ENCODE measurements around the gene SPACA7. TPM values are rescaled to one million over a fixed set of nuclear protein-coding genes. Genes with fewer than 3 reads are reported as not detected.

SPACA7 gene
- total and polyA plus RNA-seq, 2 experiments from 2014 or later = not detected

- DNase-seq (ENCODE audit: low read depth in 1 of 2, low spot score in 1 of 2) = no peak
These were observed 78.6 kb downstream of the SPACA7 start for GRCh38 chr13:112454648-112455334.

DNA sequence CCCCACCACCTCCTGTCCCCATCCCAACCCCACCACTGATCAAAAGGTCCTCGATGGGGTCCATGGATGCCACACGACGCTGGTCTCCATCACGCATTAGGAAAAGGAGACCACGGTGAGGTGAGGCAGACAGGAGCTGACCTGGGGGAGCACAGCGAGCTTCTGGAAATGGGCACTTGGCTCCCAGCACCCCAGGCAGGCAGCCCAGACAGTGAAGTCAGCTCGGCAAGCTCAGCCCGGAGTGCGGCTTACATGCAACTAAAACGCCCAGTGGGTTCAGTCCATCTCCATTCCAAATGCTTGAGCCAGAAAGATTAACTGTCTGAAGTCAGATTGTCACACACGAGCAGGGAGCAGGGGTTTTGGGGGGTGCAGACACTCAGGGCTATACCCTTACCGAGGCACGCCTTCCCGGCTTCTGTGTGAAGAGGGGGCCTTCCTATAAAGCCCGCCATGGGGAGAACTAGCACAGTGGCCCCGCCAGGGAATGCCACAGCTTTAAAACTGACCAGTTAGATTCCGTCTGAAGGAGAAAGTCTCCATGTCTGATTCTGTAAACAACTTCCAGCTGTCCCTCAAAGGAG is 79.4 kb downstream of the SPACA7 start:
- TF ChIP-seq, protein P1, sequence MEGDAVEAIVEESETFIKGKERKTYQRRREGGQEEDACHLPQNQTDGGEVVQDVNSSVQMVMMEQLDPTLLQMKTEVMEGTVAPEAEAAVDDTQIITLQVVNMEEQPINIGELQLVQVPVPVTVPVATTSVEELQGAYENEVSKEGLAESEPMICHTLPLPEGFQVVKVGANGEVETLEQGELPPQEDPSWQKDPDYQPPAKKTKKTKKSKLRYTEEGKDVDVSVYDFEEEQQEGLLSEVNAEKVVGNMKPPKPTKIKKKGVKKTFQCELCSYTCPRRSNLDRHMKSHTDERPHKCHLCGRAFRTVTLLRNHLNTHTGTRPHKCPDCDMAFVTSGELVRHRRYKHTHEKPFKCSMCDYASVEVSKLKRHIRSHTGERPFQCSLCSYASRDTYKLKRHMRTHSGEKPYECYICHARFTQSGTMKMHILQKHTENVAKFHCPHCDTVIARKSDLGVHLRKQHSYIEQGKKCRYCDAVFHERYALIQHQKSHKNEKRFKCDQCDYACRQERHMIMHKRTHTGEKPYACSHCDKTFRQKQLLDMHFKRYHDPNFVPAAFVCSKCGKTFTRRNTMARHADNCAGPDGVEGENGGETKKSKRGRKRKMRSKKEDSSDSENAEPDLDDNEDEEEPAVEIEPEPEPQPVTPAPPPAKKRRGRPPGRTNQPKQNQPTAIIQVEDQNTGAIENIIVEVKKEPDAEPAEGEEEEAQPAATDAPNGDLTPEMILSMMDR (IDR thresholded peaks at IDR 0.05; ENCODE audit: low read depth, low read length) = no peak
- H3K27me3 ChIP-seq = no peaks in the 10 kb centered on the region
- no peak for DNase-seq (ENCODE audit: low read depth in 1 of 2, low spot score in 1 of 2)
- no peak overlapping the region for H3K27ac ChIP-seq
- no peaks in the 10 kb centered on the region for H3K4me1 ChIP-seq (ENCODE audit: low read depth)
- no peak overlapping the region for H3K4me3 ChIP-seq
- no peaks in the 10 kb centered on the region for H3K36me3 ChIP-seq
- no peaks in the 10 kb centered on the region for H3K9me3 ChIP-seq (ENCODE audit: low read depth)

More at GRCh38 chr13:112454648-112455334, 78.6 kb downstream of the SPACA7 start:
- TF ChIP-seq, protein P1 (IDR thresholded peaks at IDR 0.05; ENCODE audit: low read depth, low read length) = no peak
- Histone ChIP-seq H3K9me3 (ENCODE audit: low read depth) (no peaks in the 10 kb centered on the region), H3K36me3 (no peaks in the 10 kb centered on the region), H3K27me3 (no peaks in the 10 kb centered on the region), H3K27ac (no peak overlapping the region), H3K4me1 (ENCODE audit: low read depth) (no peaks in the 10 kb centered on the region), H3K4me3 (no peak overlapping the region)

- no peaks in the 10 kb centered on the region for H3K4me1 ChIP-seq (ENCODE audit: low read depth)
- no peaks in the 10 kb centered on the region for H3K9me3 ChIP-seq (ENCODE audit: low read depth)
- TF ChIP-seq, protein P1 (IDR thresholded peaks at IDR 0.05; ENCODE audit: low read depth, low read length) = no peak
- no peak overlapping the region for H3K27ac ChIP-seq
- no peak for DNase-seq (ENCODE audit: low read depth in 1 of 2, low spot score in 1 of 2)
- no peak overlapping the region for H3K4me3 ChIP-seq
- H3K36me3 ChIP-seq = no peaks in the 10 kb centered on the region
- no peaks in the 10 kb centered on the region for H3K27me3 ChIP-seq
These were observed 80.2 kb downstream of the SPACA7 start for GRCh38 chr13:112456138-112457056.

DNA sequence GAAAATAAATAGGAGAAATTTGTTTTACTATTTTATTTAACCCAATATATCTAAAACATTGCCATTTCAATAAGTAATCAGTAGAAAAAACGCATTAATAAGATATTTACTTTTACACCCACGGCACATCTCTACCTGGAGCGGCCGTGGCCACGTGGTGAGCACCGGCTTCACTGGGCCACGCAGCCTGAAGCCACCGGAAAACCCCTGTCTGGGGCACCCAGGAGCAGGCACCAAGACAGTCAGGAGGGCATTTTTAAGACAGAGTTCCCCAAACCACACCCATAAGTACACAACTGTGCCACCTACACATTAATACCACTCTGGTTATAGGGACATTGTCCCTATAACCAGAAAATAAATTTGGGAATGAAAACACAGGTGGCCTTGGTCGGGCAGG is 80.9 kb downstream of the SPACA7 start:
- H3K27me3 ChIP-seq = no peaks in the 10 kb centered on the region
- no peaks in the 10 kb centered on the region for H3K36me3 ChIP-seq
- H3K4me3 ChIP-seq = no peak overlapping the region
- TF ChIP-seq, protein P1 (IDR thresholded peaks at IDR 0.05; ENCODE audit: low read depth, low read length) = no peak
- no peak overlapping the region for H3K27ac ChIP-seq
- no peak for DNase-seq (ENCODE audit: low read depth in 1 of 2, low spot score in 1 of 2)
- H3K9me3 ChIP-seq (ENCODE audit: low read depth) = no peaks in the 10 kb centered on the region
- no peaks in the 10 kb centered on the region for H3K4me1 ChIP-seq (ENCODE audit: low read depth)

DNA sequence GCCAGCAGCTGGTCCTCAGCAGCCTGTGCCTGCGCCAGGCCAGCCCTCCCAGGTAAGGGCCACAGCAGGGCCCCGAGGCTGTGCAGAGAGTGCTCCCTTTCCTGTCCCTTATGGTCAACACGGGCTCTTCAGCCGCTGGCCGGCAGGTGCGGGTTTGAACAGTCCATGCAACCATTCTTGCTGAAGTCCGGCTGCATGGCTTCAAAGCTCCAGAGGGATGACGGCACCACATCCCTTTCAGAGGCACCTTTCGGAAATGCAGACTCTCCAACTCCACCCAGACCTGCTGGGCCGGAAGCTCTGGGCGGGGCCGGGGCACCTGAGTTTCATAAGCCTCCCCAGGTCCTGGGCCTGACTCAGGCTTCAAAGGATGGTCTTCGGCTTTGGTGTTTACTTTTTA is 81.3 kb downstream of the SPACA7 start:
- DNase-seq (ENCODE audit: low read depth in 1 of 2, low spot score in 1 of 2) = no peak
- TF ChIP-seq, protein P1 (IDR thresholded peaks at IDR 0.05; ENCODE audit: low read depth, low read length) = no peak
- Histone ChIP-seq H3K4me3 (no peak overlapping the region), H3K9me3 (ENCODE audit: low read depth) (no peaks in the 10 kb centered on the region), H3K4me1 (ENCODE audit: low read depth) (no peaks in the 10 kb centered on the region), H3K36me3 (no peaks in the 10 kb centered on the region), H3K27me3 (no peaks in the 10 kb centered on the region), H3K27ac (no peak overlapping the region)
